Ecto neural progenitor cell (in vitro differentiated cells): ENCODE results near the gene IL21.
"Not testable (repeated sequence)": the region's sequence is repeated elsewhere in the genome, so short reads cannot be mapped to it uniquely, and the experiment has no call there.

ENCODE experiments used
- DNase-seq: peaks from one replicate; pipeline ENCODE4 v3.0.0-alpha.2; 2018; ENCODE audit warnings: low spot score

Gene IL21

DNA sequence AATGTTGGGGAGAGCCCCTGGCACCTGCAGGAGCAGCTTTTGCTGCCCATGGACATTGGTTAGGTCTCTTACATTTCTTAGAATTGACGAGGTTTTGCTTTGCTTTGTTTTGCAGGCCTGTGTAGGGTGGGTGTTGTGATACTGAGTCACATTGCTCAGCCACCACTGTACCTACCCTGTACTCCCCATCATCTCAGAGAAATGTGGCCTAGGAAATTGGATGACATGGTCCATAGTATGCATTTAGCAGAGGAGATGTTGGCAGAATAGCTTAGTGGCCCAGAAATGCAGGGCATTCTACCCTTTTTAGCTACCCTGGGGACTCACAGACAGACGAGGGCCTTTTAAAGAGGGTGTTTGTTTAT lies 43.7 kb downstream of the IL21 start:
- DNase-seq, result no peak

GRCh38 chr4:122576261-122577188 lies 44.3 kb downstream of the IL21 start:
- DNase-seq, result no peak

- not testable (repeated sequence) for DNase-seq
These were observed 46.5 kb downstream of the IL21 start for GRCh38 chr4:122574347-122574746.

- no peak for DNase-seq
These were observed 58.4 kb downstream of the IL21 start for GRCh38 chr4:122562449-122562848.
